Measurements from ENCODE around the gene RASGRF2. TPM values are rescaled to one million over a fixed set of nuclear protein-coding genes. Genes with fewer than 3 reads are reported as not detected.

The RASGRF2 gene
- total RNA-seq, 1 experiment from 2014 or later, result 0.18 TPM

GRCh38 chr5:81234299-81234698 is 274.1 kb downstream of the RASGRF2 start:
- no peaks in the 10 kb centered on the region for H3K79me2 ChIP-seq (ENCODE audit: low read length)
- H3F3A ChIP-seq (ENCODE audit: low read length, unreplicated experiment), result no peaks in the 10 kb centered on the region
- H3K4me1 ChIP-seq (ENCODE audit: insufficient read depth, low read length), result no peaks in the 10 kb centered on the region
- DNase-seq (no peak), ATAC-seq (no peak)
- no peaks in the 10 kb centered on the region for H3K36me3 ChIP-seq (ENCODE audit: low read depth, low read length)
- no peaks in the 10 kb centered on the region for H3K9me3 ChIP-seq (ENCODE audit: low read length)
- H3K4me3 ChIP-seq (ENCODE audit: low read length), result no peak overlapping the region
- no peaks in the 10 kb centered on the region for H4K20me1 ChIP-seq (ENCODE audit: low read length)
- CTCF ChIA-PET, result no interaction called here
- POLR2A ChIA-PET (ENCODE audit: unreplicated experiment), result no interaction called here
- no peak overlapping the region for H2AFZ ChIP-seq (ENCODE audit: low read length)
- H3K27ac ChIP-seq (ENCODE audit: low read length), result no peak overlapping the region
- TF ChIP-seq, protein P1, sequence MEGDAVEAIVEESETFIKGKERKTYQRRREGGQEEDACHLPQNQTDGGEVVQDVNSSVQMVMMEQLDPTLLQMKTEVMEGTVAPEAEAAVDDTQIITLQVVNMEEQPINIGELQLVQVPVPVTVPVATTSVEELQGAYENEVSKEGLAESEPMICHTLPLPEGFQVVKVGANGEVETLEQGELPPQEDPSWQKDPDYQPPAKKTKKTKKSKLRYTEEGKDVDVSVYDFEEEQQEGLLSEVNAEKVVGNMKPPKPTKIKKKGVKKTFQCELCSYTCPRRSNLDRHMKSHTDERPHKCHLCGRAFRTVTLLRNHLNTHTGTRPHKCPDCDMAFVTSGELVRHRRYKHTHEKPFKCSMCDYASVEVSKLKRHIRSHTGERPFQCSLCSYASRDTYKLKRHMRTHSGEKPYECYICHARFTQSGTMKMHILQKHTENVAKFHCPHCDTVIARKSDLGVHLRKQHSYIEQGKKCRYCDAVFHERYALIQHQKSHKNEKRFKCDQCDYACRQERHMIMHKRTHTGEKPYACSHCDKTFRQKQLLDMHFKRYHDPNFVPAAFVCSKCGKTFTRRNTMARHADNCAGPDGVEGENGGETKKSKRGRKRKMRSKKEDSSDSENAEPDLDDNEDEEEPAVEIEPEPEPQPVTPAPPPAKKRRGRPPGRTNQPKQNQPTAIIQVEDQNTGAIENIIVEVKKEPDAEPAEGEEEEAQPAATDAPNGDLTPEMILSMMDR (conservative IDR thresholded peaks at IDR 0.05; ENCODE audit: low read depth, low read length), result no peak
- no peak for TF ChIP-seq EZH2 (IDR thresholded peaks at IDR 0.05; ENCODE audit: low read length, unreplicated experiment)
- no peak for TF ChIP-seq EZH2phosphoT487 (IDR thresholded peaks at IDR 0.05; ENCODE audit: borderline replicate concordance, low read length)
- intact Hi-C loops (cut with micrococcal nuclease), result no loop called here
- BruUV-seq (replicated peaks), result no TSS peak
- H3K9me2 ChIP-seq (replicated peaks; ENCODE audit: low read length), result no peaks in the 10 kb centered on the region
- H3K4me2 ChIP-seq (ENCODE audit: low read length), result no peak overlapping the region
- H3K9ac ChIP-seq (ENCODE audit: low read length), result no peak overlapping the region
- H3K27me3 ChIP-seq (ENCODE audit: low read length), result no peaks in the 10 kb centered on the region

- Histone ChIP-seq H3K4me1 (ENCODE audit: insufficient read depth, low read length) (no peaks in the 10 kb centered on the region), H2AFZ (ENCODE audit: low read length) (no peak overlapping the region), H3K79me2 (ENCODE audit: low read length) (no peaks in the 10 kb centered on the region), H3K36me3 (ENCODE audit: low read depth, low read length) (no peaks in the 10 kb centered on the region), H3K9me3 (ENCODE audit: low read length) (no peaks in the 10 kb centered on the region), H3K27ac (ENCODE audit: low read length) (no peak overlapping the region), H3K9me2 (replicated peaks; ENCODE audit: low read length) (no peaks in the 10 kb centered on the region), H3K27me3 (ENCODE audit: low read length) (no peaks in the 10 kb centered on the region), H3F3A (ENCODE audit: low read length, unreplicated experiment) (no peaks in the 10 kb centered on the region), H3K4me2 (ENCODE audit: low read length) (no peak overlapping the region), H4K20me1 (ENCODE audit: low read length) (no peaks in the 10 kb centered on the region), H3K4me3 (ENCODE audit: low read length) (no peak overlapping the region), H3K9ac (ENCODE audit: low read length) (no peak overlapping the region)
- TF ChIP-seq EZH2 (IDR thresholded peaks at IDR 0.05; ENCODE audit: low read length, unreplicated experiment), result no peak
- TF ChIP-seq, protein P1 (conservative IDR thresholded peaks at IDR 0.05; ENCODE audit: low read depth, low read length), result no peak
- TF ChIP-seq EZH2phosphoT487 (IDR thresholded peaks at IDR 0.05; ENCODE audit: borderline replicate concordance, low read length), result no peak
- CTCF ChIA-PET, result no interaction called here
- BruUV-seq (replicated peaks), result no TSS peak
- no peak for ATAC-seq
- POLR2A ChIA-PET (ENCODE audit: unreplicated experiment), result no interaction called here
- DNase-seq, result no peak
- intact Hi-C loops (cut with micrococcal nuclease), result no loop called here
Observed at GRCh38 chr5:81234801-81235200, 274.6 kb downstream of the RASGRF2 start.

- no peaks in the 10 kb centered on the region for H3K79me2 ChIP-seq (ENCODE audit: low read length)
- H3K36me3 ChIP-seq (ENCODE audit: low read depth, low read length), result no peaks in the 10 kb centered on the region
- no peak for DNase-seq
- TF ChIP-seq EZH2phosphoT487 (IDR thresholded peaks at IDR 0.05; ENCODE audit: borderline replicate concordance, low read length), result no peak
- TF ChIP-seq, protein P1 (conservative IDR thresholded peaks at IDR 0.05; ENCODE audit: low read depth, low read length), result no peak
- no peak for ATAC-seq
- CTCF ChIA-PET, result no interaction called here
- H2AFZ ChIP-seq (ENCODE audit: low read length), result no peak overlapping the region
- no peak overlapping the region for H3K27ac ChIP-seq (ENCODE audit: low read length)
- no peak overlapping the region for H3K9ac ChIP-seq (ENCODE audit: low read length)
- H3K4me2 ChIP-seq (ENCODE audit: low read length), result no peak overlapping the region
- H3K4me3 ChIP-seq (ENCODE audit: low read length), result no peak overlapping the region
- H3K27me3 ChIP-seq (ENCODE audit: low read length), result no peaks in the 10 kb centered on the region
- H3K9me2 ChIP-seq (replicated peaks; ENCODE audit: low read length), result no peaks in the 10 kb centered on the region
- POLR2A ChIA-PET (ENCODE audit: unreplicated experiment), result no interaction called here
- H3K4me1 ChIP-seq (ENCODE audit: insufficient read depth, low read length), result no peaks in the 10 kb centered on the region
- H3K9me3 ChIP-seq (ENCODE audit: low read length), result no peaks in the 10 kb centered on the region
- intact Hi-C loops (cut with micrococcal nuclease), result no loop called here
- H3F3A ChIP-seq (ENCODE audit: low read length, unreplicated experiment), result no peaks in the 10 kb centered on the region
- BruUV-seq (replicated peaks), result no TSS peak
- no peaks in the 10 kb centered on the region for H4K20me1 ChIP-seq (ENCODE audit: low read length)
Observed at GRCh38 chr5:81235287-81236072, 275.3 kb downstream of the RASGRF2 start.

Data from PC-3 (cell line).